HG02938 (cell line): ENCODE results near the gene MSMP.

ENCODE experiments used
- ATAC-seq: cut with Tn5 transposase; IDR thresholded peaks from one replicate; pipeline ENCODE4 v1.9.1; 2021; ENCODE audit warnings: mild to moderate bottlenecking, moderate library complexity; ENCODE audit not compliant: unreplicated experiment

Gene MSMP

DNA sequence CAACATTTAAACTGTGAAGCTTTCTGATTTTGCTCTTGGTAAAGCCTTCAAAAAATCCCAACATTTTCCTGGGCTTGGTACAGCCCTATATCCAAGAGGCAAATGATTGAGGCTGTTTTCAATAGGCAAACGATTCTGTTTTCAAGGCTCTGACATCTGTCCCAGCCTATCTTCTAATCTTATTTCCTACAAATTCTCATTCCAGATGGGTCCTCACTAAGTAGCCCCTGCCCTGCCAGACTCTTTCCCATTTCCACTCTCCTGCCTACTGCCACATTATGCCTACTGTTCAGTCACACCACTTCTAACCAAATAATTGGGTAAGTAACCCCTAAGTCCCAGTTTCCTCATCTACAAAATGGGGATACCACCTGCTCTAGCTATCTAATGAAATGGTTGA is 8.5 kb downstream of the MSMP start:
- no peak for ATAC-seq

DNA sequence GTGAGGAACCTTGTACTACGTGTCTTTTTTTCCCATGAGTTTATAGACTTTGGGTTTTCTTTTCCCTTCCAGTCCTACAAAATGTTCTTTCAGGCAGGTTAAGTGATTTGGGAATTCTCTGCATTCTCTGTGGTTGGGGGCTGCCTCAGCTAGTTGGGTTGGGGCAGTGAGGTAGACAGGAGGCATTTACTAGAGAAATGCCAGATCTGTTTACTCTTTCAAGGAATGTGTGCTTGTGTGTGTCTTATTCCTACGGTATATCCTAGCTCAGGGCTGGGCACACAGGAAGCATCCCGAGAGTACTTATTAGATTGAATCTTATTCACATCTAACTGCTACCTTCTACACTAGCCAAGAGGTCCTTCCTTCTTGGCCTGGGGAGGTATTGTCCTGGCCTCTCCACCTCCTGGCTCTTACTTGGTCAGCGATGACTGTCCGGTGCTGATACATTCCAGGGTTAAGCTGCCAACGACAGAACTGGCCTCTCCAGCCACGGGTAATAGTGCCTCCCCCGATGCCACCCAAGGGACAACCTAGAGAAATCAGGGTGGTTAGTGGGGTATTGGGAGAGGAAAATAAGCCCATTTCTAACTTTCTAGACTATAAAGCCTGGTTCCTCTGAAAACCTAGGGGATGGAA is 10.1 kb downstream of the MSMP start:
- no peak for ATAC-seq

GRCh38 chr9:35743452-35743851 is 10.6 kb downstream of the MSMP start:
- ATAC-seq: no peak

DNA sequence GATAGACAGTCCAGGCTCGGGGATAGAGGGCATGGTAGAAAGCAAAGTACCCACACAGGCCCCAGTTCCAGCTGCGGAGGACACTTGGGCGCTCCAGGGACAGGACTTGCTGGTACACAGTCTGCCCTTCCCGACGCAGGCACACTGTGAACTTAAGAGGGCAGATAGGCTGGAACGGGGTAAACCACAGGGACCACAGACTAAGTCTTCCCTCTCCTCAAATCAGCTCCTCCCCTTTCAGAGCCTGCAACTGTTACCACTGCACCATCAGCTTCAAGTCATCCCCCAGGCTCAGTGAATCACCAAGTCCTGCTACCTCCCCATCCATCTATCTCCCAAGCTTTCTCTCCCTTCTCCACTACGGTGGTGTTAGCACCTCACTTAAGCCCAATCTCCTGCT is 12.3 kb downstream of the MSMP start:
- ATAC-seq: no peak

DNA sequence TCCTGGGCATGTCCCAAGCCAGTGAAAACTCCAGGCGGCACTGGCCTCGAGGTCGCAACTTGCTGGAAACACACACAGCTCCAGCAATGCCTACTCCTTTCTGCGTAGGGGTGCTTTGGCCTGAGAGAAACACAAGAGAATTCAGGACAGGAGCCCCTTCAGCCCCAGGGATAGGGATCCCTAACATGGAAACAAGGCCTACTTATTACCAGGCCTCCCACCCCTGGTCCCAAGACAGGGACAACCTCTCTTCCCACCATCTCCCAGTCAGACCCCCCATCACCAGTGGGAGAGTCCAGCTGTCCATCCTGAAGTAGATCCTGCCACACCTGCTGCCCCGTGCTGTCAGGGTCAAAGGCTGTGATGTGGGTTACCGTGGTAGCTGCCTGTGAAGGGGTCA is 13.8 kb downstream of the MSMP start:
- ATAC-seq: no peak

DNA sequence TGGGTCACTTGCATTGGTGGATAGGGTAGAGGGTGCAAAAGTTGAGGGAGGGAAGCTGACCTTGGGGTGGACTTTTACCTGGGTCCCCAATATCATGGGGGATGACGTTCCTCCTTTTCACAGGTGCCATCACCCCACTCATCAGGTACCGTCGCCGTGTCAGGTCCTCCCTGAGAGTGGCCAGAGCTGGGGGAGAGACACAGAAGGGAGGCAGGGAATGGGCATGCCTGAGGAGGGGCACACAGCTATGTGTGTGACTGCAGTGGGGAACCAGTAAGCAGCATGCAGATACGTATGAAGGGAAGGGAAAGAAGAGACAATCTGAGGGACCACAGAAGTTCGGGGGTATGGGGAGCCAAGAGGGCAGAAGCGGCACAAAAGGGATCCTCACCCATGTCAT is 15.2 kb downstream of the MSMP start:
- no peak for ATAC-seq

DNA sequence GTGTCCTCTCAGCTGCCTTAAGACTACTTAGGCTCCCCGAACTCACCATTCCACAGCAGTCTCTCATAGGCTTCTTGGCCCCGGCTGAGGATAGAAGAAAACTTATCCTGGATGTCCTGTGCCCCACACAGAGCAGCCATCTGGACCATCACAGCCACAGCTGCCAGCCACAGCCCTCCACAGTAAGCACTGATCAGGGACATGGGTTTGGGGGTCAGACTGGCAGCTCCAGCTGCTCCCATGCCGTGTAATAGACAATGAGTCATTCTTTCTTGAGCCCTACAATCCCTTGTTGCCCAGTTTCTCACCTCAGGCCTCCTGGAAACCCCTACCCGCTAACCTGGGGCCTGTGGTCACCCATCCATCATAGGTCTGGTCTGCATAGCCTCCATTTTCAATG is 15.9 kb downstream of the MSMP start:
- ATAC-seq: no peak

- no peak for ATAC-seq
These were observed 16.9 kb downstream of the MSMP start for GRCh38 chr9:35737143-35737542.

DNA sequence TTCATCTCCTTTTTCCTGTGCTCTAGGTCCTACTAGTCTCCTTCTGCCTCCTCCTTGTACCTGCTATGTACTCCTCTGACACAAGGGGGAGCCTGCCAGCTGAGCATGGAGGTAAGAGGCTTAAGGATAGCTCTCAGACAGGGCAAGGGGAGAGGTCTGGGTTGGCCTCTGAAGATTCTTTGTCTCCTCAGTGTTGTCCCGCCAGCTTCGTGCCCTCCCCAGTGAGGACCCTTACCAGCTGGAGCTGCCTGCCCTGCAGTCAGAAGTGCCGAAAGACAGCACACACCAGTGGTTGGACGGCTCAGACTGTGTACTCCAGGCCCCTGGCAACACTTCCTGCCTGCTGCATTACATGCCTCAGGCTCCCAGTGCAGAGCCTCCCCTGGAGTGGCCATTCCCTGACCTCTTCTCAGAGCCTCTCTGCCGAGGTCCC is 17.9 kb downstream of the MSMP start:
- ATAC-seq: no peak

GRCh38 chr9:35734096-35734495 is 20.0 kb downstream of the MSMP start:
- no peak for ATAC-seq

GRCh38 chr9:35732800-35733541 is 21.1 kb downstream of the MSMP start:
- no peak for ATAC-seq

DNA sequence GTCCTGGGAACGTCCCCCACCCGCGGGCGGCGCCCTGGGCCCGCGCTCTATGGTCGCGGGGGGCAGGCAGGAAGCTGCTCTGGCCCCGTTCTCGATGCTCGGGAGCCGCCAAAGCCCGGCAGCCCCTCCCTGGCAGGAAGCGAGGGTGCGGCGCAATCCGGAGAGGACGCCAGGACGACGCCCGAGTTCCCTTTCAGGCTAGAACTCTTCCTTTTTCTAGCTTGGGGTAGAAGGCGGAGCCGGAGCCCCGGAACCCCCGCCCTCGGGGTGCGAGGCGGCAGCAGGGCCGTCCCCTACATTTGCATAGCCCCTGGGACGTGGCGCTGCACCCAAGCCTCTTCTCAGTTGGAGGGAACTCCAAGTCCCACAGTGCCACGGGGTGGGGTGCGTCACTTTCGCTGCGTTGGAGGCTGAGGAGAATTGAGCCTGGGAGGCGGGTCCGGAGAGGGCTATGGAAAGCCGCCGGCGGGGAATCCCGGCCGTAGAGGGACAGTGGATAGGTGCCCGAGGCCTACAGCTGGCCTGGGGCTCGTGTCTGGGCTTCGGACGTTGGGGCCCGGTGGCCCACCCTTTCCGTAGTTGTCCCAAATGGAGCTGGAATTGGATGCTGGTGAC is 21.8 kb downstream of the MSMP start, which contains the start of the genes CREB3 and TLN1:
TSS of gene CREB3 (plus strand) at position 482 of the 615 bp plus-strand sequence. CDS start at position 589, 107 bp downstream.
TSS of gene TLN1 (minus strand) at position 11 of the 615 bp plus-strand sequence. CDS start 6,501 bp downstream, outside the sequence.
- ATAC-seq: peak; percentile 74

GRCh38 chr9:35731415-35732184 is 22.5 kb downstream of the MSMP start:
- no peak for ATAC-seq

GRCh38 chr9:35730486-35730854 is 23.6 kb downstream of the MSMP start:
- ATAC-seq: no peak

DNA sequence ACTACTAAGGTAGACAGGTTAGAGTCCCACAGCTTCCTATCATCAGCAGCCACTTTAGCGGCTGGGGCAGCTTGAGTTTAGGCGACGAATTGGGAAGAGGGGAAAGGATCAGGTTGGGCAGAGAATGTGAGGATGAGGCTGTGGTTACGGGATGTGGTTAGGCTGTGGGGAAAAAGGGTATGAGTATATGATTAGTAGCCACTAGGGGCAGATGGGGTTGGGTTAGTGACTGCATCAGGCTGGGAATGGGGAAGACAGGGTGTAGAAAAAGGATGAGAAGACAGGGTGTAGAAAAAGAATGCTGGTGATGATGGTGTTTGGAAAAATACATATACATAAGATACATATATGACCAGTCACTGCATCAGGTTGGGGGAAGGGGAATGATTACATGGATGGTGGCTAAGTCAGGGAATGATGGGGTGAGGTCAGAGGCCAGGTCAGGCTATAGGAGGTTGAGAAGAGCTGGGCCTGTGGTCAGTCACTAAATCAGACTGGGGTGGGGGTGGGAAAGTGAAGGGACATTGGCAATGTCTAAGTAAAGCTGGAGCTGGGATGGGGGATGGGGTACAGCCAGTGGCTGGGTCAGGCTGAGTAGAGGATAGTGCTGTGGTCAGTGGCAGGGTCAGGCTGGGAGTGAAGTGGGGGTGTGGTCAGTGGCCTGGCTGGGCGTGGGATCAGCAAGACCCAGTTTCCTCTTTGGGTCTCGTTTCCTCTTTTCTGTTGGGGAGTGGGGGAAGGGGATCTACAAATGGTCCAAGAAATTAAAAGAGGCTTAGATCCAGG is 24.2 kb downstream of the MSMP start:
- no peak for ATAC-seq

DNA sequence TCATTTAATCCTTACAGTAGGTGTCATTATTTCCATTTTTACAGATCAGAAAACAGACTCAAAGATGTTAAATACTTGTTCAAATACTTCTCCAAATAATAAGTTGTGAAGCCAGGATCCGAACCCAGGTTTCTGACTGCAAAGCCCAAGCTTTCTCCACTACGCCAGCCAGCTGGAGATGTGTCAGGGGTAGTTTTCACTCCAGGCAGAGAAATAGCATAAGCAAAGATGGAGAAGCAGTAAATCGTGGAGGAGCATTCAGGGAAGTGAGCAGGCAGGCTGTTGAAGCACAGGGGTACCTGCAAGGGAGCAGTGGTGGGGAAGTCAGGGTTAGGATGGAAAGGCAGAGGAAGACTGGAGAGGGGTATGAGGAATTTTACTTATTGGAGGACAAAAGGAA is 25.0 kb downstream of the MSMP start:
- no peak for ATAC-seq

- ATAC-seq: no peak
These were observed 25.8 kb downstream of the MSMP start for GRCh38 chr9:35728041-35728971.

DNA sequence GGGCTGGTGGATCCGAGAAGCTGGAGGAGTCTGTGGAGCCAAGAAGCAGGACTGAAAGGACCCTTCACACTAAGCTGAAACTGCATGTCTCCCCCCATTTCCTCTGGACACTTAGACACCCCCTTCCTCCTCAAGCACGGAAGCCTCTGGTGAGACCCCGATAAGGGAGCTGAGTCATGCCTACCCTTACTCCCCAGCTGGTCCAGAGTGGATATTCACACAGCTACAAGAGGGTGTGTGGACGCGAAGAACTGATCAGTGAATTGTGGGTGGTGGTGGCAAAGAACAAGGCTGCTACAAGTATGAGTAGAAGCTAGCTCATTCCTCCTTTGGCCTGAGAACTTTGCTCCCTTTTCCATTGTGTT is 26.4 kb downstream of the MSMP start:
- no peak for ATAC-seq

DNA sequence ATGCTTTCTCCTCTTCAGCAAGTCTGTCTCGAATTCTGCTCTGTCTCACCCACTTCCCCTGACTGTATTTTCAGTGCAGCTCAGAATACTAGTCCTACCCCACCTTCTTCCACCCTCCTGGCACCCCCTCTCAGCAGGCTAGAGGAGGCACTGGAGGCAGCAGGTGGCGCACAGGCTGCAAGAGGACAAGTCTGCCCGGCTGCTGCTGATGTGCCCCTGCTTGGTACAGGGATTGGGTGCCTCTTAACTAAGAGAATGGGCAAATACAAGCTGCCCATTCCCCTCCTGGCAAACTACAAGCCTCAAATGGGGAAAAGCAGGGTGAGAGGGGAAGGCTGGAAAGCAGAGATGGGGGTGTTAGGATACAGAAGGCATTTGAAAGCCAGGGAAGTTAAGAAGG is 27.1 kb downstream of the MSMP start:
- ATAC-seq: no peak

GRCh38 chr9:35725362-35725761 is 28.7 kb downstream of the MSMP start:
- no peak for ATAC-seq
